Kasumi-1 (cell line): ENCODE data around the gene NUCKS1.

Experiments
- DNase-seq, 2 experiments: peaks; one replicate each; lab custom pipeline; 2025; lab: John Stamatoyannopoulos, UW

Gene NUCKS1

DNA sequence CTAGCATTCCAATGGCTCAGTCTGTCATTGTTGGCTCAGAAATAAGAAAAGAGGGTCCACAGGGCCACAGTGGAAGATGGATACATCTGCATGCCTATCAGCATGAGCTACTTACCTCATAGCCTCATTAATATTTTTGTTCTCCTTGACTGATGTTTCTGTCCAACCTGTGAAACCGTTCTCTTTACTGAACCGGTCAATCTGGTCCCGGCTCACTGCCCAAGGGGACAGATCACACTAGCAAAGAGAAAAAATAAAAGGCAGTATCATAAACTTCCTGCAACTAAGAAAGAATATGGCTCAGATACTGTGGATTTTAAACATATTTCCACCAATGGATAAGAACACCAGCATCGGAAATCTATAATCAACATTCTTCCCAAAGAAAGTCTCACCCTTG is 20.6 kb upstream of the NUCKS1 start:
- no peak for DNase-seq

DNA sequence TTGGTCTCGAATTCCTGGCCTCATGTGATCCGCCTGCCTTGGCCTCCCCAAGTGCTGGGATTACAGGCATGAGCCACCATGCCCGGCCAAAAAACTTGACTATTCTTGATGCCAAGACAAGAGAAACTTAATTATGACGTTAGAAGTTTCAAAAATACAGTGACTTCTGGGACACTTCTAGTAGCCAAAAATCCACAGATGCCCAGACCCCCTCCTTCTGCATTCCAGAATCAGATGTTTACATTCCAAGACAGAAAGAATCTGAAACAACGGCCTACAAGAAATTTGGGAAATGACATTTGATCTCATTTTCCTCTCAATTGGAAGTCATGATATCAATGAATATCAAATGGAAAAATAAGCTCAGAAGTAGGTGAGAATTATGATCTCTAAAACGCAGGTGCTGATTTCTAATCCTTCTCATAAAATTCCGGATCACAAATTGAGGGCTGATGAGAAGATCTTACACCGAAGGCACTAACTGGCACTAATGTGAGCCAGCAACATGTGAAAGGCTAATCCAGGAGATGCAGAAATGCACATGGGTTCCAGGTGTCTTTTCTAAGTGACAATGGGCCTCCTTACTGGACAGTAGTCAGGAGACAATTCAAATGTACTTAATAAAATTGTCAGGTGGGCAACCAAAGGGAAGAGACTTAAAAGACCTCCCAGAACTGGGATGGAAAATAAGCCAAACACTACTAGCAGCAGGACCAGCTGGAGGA is 19.8 kb upstream of the NUCKS1 start:
- DNase-seq: no peak

DNA sequence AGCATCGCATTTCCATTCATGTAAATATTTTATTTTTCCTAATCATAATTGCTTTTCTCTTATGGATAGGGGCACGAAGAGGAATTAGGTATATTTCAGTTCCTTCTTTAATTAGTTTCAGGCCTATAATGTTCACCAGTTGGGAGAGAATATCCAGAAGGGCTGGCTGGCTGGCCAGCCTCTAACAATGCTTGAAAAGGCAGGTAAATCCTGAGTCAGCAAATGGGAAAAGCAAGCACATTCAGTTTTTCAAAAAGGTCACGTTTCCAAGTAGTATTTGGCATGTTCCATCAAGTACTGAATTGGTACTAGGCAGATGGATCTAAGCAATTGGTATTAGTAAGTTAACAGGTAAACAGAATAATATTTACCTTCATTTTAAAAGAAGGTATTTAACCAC is 17.3 kb upstream of the NUCKS1 start:
- DNase-seq: no peak

DNA sequence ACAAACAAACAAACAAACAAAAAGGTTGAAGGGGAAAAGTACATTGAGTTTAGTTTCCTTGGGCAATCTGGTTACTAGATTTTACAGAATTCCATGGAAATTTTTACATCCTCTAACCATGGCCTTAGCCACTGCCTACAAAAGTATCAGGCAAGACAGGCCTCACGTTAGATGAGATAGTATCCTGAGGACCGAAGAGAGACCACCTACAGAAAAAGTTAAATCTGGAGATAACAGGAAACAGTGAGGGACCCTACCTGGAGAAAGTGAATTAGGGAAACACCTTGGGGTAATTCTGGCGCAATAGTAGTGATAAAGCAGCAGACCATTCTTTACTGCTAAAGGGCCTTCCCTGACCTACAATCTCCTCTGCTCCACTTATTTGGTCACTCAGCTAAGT is 16.6 kb upstream of the NUCKS1 start:
- DNase-seq: no peak

DNA sequence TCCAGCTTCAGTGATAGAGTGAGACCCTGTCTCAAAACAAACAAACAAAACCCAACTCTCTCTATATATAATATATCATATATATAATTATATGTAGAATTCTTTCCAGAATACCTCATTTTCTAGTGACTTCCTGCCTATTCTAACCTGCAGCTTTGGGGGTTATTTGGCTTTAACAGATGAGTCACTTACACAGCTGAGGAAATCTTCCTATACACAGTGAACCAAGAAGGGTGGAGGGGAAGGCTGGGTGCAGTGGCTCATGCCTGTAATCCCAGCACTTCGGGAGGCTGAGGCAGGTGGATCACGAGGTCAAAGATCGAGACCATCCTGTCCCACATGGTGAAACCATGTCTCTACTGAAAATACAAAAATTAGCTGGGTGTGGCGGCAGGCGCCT is 16.1 kb upstream of the NUCKS1 start:
- no peak for DNase-seq

DNA sequence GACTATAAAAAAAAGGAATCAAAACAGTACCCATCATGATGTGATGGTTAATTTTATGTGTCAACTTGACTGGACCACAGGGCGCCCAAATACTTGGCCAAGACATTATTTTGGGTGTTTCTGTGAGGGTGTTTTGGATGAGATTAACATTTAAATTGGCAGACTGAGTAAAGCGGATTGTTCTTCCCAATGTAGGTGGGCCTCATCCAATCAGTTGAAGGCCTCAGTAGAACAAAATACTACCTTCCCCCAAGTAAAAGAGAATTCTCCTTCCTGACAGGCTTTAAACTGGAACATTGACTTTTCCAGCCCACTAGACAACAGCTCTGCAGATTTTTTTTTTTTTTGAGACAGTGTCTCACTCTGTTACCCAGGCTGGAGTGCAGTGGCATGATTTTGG is 14.6 kb upstream of the NUCKS1 start:
- DNase-seq: no peak

DNA sequence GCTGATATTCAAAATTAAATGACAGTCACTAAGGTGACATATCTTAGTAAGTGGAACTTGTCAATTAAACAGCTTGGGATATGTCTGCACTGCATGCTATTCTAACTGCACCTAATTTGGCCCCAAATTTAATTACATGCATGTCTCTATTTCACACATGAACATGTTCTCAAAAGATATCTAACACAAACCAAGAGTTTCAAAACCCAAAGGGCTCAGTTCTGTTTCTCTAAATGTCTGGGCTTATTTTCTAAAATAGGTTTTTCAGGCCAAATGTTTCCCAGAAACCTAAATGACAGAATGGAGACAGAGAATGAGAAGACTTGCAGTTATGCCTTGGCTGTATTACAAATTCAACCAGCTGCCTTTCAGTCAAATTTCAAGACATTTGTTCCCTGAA is 14.0 kb upstream of the NUCKS1 start:
- DNase-seq: no peak

DNA sequence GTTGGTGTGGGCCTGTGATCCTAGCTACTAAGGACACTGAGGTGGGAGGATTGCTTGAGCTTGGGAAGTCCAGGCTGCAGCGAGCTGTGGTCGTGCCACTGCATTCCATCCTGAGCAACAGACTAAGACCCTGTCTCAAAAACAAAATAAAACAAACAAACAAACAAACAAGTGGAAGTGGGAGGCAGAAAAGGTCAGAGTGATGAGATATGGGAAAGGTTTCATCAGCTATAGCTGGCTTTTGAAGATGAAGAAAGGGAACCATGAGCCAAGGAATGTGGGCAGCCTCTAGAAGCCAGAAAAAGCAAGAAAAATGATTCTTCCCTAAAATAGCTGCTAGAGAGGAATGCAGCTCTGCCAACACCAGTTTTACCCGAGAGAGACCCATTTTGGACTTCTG is 10.6 kb upstream of the NUCKS1 start:
- DNase-seq: no peak

DNA sequence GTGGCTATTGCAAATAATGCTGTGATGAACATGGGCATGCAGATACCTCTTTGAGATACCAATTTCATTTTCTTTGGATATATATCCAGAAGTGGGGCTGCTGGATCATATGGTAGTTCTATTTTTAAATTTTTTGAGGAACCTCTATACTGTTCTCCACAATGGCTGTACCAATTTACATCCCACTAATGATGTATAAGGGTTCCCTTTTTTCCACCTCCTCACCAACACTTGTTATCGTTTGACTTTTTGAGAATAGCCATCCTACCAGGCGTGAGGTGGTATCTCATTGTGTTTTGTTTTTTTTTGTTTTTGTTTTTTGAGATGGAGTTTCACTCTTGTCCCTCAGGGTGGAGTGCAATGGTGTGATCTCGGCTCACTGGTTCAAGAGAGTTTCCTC is 6.6 kb upstream of the NUCKS1 start:
- no peak for DNase-seq

DNA sequence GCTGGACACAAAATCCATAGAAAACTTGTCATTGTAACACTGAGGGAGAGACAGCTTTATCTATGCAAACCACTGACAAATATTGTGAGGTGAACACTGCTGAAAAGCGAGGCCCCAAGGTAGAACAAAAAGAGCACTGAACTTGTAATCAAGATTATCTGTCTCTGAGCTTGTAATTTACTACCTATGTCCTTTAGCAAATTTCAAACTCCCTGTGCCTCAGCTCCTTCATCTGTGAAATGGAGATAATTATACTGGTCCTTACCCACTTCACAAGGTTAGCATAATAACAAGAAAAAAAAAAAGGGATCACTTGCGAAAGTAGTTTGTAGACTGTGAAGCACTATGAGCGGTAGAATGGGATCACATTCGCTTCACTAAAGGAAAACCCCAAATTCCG is 4.9 kb upstream of the NUCKS1 start:
- DNase-seq: no peak

DNA sequence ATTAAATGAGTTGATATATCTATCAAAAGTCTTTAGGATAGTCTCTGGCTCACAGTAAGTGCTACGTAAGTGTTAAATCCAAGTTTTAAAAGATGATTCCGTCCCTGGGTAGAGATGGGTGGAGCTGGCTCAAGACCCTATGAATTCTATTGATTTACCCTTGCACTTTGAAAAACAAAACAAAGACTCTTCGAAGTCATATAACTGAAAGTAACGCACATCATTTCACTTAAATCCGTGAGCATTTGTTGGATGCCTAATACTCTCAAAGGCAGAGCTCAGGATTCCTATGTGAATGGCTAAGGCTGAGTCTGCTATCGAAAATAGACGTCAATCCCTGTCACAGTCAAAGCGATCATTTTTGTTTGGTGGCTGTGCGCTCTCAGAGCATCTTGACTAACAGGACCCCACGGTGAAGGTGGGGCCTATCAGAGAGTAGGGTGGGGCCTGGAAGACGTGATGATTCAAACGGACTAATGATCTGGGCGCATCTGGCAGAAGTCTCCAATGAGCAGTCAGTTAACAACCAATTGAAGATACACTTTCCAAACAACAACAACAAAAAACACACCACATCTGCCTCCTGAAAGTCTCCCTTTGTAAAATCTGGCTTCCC is 1.2 kb upstream of the NUCKS1 start:
- DNase-seq: no peak

DNA sequence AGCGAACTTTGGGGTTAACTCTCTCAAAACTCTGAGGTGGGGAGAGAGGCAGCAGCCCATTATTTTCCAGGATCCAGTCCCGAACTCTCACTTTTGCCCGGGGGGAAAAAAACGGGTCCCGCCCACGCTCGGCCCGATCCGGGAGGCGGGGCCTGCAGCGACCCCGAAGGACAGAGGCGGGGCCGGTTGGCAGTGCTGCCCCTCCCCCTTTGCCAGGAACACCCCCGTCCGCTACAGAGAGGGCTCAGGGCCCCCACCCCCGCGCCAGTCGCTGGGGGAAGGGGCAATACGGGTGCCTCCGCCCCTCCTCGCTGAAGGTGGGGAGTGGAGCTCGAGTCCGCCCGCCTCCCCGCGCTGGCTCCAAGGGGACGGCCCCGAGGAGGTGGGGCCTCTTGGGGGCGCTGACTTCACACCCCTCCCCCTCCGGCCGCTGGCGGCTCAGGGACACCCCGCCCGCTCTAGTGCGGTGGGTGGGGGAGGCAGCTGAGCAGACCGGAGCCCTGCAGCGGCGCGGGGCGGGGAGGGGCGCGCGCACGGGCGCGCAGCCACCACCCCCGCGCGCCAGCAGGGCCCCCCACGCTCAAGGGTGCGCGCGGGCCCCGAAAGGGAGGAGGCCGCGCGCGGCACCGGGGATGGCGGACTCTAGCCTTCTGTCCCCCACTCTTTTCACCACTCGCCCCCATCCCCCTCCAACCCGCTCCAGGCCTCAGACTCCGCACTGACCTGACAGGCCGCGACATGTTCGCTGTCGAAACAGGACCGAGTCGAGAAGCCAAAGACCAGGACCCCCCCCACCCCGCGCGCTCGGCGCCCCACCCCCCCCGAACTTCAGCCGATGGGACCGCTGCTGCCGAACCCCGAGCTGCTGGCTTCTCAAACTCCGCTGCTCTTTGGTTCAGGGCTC is 496 bp downstream of the NUCKS1 start:
- peak; percentile 91 to 92 for DNase-seq

DNA sequence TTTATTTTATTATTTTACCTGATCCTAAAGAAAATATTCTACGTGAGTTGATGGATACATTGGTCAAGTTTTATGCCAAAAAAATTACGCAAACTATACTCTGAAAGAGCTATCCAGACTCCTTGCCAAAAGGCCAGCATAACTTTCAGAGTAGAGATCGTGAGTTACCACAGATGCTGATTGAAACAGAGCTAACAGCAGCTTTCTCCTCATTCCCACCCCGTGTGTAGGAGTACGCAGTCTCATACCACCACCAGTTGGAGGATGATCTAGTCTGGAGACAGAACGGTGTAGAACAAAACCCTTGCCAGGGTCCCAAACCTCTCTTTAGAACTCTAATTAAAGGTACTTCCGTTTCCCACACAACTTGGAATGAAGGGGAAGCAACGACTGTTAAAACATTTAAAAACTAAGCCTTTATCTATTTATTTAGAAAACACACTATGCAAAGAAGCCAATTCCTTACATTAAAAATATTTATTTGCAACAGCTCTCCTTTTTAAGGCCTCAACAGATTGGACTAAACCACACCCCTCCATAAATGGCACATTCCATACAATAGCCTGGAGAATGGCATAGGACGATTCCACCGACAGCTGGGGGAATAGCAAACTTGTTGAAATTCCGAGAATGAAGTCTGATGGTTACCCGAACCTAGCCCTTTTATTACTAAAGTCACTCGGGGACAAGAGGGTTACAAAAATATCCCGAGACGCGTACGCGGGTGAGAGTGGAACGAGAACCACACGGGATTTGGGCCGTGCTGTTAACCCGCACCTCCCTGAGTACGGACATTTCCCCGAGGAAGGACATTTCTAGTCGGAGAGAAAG is 1.4 kb downstream of the NUCKS1 start:
- DNase-seq: peak; percentile 70 to 71

DNA sequence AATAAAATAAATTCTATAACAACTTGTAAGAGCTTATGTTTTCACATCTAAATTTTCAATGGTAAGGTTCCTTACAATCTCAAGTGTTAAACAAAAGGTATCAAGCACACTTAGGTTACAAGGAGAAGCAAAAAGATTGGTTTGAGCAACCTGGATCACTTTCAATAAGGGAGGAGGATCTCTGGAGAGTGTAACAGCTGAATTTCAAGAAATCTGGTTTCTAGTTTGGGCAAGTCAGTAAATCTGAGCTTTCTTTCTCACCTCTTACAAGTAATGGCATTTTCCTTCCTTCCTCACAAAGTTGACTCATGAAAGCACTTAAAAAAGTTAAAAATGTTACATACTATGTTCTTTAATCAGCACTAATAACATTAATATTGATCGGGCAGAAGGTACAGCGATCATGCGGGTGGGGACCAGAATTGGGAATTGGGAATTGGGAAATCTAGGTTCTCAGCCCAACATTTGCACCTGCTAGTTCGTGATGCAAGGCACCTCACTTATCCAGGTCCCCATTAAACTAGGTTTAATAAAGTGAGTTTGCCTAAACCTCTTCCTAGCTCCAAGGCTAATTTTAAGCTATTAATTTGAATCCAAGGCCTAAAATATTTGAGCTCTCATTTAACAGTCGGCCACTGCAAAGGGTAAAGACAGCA is 3.1 kb downstream of the NUCKS1 start:
- no peak for DNase-seq

DNA sequence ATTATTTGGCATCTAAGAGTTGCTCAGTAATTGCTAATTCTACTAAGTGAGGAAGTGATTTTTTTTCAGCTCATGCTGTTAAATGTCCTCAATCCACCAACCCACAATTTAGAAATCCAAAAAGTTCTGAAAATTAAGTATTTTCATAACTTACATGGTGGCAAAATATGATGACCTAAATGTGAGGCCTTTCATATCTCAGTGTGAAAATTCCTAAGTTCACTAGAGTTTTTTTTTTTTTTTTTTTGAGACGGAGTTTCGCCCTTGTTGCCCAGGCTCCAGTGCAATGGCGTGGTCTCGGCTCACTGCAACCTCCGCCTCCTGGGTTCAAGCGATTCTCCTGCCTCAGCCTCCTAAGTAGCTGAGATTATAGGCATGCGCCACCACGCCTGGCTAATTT is 5.6 kb downstream of the NUCKS1 start:
- DNase-seq: no peak

DNA sequence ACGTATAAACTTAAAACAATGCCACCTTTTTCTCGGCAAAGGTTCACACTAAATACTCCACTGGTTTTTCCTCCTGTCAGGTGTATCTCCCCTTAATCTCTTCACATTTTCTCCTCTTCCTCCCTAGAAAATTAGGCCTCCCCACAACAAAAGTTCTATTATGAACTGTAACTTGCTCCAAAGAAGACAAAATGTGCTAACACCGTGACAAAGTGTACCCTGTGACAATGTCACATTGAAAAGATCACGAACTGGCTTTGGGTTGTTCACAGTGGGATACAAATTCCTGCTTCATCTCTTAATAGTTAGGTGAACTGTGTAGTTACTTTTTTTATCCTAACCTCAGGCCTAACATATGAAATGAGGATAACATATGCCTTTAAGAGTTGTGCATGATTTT is 6.0 kb downstream of the NUCKS1 start:
- no peak for DNase-seq

DNA sequence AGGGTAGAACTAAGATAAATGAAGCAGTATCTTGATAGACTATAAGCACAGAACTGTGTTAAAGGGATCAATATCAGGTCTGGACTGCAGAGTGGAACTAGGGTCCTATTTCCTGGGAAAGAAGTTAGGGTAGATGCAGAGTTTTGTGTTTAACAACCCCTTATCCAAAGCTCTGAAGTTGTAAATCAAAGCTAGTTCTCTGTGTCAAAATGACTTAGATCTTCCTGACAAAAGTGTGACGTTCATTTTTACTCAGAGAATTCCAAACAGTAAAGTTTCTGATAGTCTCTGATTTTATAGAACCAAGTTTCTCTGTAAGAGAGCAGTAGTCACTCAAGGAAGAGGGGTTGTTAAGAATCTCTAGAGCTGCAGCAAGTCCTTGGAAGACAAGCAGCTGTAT is 8.3 kb downstream of the NUCKS1 start:
- no peak for DNase-seq

DNA sequence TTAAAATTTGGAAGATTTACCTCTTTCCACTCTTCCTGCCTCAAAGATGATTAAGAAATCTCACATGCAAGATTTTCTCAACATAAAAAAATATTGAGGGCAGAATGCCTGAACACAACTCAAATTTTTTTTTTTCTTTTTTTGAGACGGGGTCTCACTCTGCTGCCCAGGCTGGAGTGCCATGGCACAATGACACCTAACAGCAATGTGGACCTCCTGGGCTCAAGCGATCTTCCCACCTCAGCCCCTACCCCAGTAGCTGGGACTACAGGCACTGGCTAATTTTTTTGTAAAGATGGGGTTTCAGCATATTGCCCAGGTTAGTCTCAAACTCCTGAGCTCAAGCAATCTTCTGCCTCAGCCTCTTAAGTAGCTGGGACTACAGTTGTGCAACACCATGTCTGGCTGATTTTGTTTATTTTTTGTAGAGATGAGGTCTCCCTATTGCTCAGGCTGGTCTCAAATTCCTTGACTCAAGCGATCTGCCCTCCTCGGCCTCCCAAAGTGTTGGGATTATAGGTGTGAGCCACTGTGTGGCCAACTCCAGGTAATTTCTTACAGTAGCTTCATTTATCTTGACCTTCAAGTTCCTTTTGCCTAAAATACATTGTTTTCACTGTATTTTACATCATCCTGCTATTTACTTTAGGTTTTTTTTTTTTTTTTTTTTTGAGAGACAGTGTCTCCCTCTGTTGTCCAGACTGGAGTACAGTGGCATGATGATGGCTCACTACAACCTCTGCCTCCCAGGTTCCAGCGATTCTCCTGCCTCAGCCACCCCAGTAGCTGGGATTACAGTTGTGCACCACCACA is 10.4 kb downstream of the NUCKS1 start:
- DNase-seq: no peak

DNA sequence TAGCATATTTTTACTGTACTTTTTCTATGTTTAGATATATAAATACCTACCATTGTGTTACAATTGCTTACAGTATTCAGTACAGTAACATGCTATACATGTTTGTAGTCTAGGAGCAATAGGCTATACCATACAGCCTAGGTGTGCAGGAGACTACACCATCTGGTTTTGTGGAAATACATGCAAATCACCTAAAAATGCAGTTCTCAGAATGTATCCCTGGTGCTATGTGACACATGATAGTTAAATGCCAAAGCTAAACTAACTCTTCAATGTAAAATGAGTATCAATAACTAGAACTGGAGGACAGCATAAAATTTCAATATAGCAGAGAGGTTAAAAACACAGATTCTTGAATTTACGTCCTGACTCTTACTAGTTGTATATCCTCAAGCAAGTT is 14.8 kb downstream of the NUCKS1 start:
- DNase-seq: no peak

DNA sequence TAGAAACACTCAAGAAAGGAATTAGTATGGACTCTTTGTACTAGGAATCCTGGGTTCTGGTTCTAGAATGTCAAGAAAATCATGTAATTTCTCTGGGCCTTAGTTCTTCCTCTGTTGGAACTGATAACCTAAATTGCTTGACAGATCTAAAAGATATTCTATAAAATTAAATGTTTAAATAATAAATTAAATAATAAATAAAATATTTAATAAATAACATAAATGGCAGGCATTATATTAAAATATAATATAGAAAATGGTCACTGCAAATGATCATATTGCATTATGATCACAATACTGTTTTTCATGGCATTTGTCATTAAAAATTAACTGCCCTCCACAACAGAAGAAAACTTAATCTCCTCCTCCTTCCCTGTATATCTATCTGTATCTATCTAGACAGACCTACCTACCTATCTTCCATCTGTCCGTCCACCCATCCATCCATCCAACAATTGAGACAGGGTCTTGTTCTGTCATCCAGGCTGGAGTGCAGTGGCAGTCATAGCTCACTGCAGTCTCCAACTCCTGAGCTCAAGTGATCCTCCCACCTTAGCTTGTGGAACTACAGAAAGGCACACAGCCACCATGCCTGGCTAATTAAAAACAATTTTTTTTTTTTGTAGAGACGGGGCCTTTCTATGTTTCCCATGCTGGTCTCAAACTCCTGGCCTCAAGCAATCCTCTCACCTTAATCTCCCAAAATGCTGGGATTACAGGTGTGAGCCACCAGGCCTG is 16.4 kb downstream of the NUCKS1 start:
- DNase-seq: no peak
